ENCODE measurements around the gene INSIG1. TPM values are rescaled to one million over a fixed set of nuclear protein-coding genes. Genes with fewer than 3 reads are reported as not detected.

The INSIG1 gene
- total and polyA plus RNA-seq, 2 donors (not counting 3 experiments of a cell fraction or from before 2014, with no cell fraction given), result 79.3 to 102 TPM

DNA sequence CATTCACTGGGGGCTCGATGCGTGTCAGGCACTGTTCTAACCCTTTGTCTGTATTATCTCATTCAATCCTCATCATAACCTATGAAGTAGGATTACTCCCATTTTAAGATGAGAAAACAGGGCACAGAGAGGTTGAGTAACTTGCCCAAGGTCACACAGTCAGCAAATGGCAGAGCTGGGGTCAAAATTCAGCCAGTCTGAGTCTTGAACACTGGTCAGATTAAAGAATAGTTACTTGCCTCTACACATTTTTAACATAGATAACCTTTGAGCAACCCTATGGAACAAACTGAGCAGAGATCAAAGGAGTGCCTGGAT, 27.2 kb downstream of the INSIG1 start:
- intact Hi-C loops (cut with micrococcal nuclease) (no loop called here), dilution Hi-C loops (cut with MboI; ENCODE audit: extremely low pct_ligation_motif_present, low sequenced_read_pairs) (loop anchor here (25.0 kb wide), 1 partner anchor 138 kb away; no protein-coding TSS in a partner anchor)
- Histone ChIP-seq H3K4me1 (ENCODE audit: control insufficient read depth, extremely low read depth, insufficient read depth, low read length) (no peaks in the 10 kb centered on the region), H3K79me2 (ENCODE audit: control insufficient read depth, insufficient read depth, low read length) (no peaks in the 10 kb centered on the region), H3K4me2 (ENCODE audit: insufficient read depth, low read length) (no peak overlapping the region), H3K36me3 (ENCODE audit: control insufficient read depth in 2 of 2, extremely low read depth in 1 of 2, insufficient read depth in 2 of 2, low read length in 2 of 2) (no peaks in the 10 kb centered on the region), H3K4me3 (replicated peaks in 1 of 3; ENCODE audit: insufficient read depth in 1 of 3, low read depth in 1 of 3, low read length in 3 of 3) (no peak overlapping the region), H3K9me1 (replicated peaks; ENCODE audit: control insufficient read depth, extremely low read depth, insufficient read depth, low read length) (no peaks in the 10 kb centered on the region), H3K9ac (replicated peaks; ENCODE audit: extremely low read depth, insufficient read depth, low read length) (no peak overlapping the region), H3K9me3 (replicated peaks; ENCODE audit: control insufficient read depth, insufficient read depth, low read length) (no peaks in the 10 kb centered on the region), H4K20me1 (replicated peaks; ENCODE audit: control insufficient read depth, extremely low read depth, insufficient read depth, low read length) (no peaks in the 10 kb centered on the region), H2AFZ (ENCODE audit: low read depth, low read length) (no peak overlapping the region), H3K27me3 (ENCODE audit: control insufficient read depth in 2 of 2, insufficient read depth in 2 of 2, low read length in 2 of 2) (peaks cover 2 to 3% of the 10 kb centered on the region in 2 experiments), H3K27ac (ENCODE audit: insufficient read depth, low read depth, low read length) (no peak overlapping the region)
- TF ChIP-seq GATA2 (IDR thresholded peaks at IDR 0.05; ENCODE audit: insufficient read depth, insufficient read length, low read depth, low read length) (no peak), JUN (IDR thresholded peaks at IDR 0.05; ENCODE audit: borderline replicate concordance, insufficient read depth, insufficient read length, low read depth) (no peak), POLR2AphosphoS5 (IDR thresholded peaks at IDR 0.05; ENCODE audit: insufficient read depth, low read depth, low read length) (no peak), EZH2 (IDR thresholded peaks at IDR 0.05; ENCODE audit: borderline replicate concordance, low read depth, low read length, severe bottlenecking) (no peak), MYC (IDR thresholded peaks at IDR 0.05; ENCODE audit: low read depth, low read length) (no peak), FOS (IDR thresholded peaks at IDR 0.05; ENCODE audit: borderline replicate concordance, insufficient read depth, low read length) (no peak), POLR2A (IDR thresholded peaks at IDR 0.05; ENCODE audit: low read depth, low read length) (no peak), MAX (IDR thresholded peaks at IDR 0.05; ENCODE audit: insufficient read depth, insufficient read length) (no peak)
- TF ChIP-seq, protein P1, sequence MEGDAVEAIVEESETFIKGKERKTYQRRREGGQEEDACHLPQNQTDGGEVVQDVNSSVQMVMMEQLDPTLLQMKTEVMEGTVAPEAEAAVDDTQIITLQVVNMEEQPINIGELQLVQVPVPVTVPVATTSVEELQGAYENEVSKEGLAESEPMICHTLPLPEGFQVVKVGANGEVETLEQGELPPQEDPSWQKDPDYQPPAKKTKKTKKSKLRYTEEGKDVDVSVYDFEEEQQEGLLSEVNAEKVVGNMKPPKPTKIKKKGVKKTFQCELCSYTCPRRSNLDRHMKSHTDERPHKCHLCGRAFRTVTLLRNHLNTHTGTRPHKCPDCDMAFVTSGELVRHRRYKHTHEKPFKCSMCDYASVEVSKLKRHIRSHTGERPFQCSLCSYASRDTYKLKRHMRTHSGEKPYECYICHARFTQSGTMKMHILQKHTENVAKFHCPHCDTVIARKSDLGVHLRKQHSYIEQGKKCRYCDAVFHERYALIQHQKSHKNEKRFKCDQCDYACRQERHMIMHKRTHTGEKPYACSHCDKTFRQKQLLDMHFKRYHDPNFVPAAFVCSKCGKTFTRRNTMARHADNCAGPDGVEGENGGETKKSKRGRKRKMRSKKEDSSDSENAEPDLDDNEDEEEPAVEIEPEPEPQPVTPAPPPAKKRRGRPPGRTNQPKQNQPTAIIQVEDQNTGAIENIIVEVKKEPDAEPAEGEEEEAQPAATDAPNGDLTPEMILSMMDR (IDR thresholded peaks at IDR 0.05; ENCODE audit: extremely low read depth in 1 of 2, insufficient read depth in 1 of 2, low read depth in 1 of 2, low read length in 2 of 2), result no peak
- BruUV-seq (replicated peaks), result no TSS peak
- DNase-seq (ENCODE audit: low read depth, low spot score) (no peak), FAIRE-seq (no peak)
- CTCF ChIA-PET, result interaction anchor here (0.8 kb wide), 1 partner anchor 398 kb away, joined by 3 read pairs; no protein-coding TSS in a partner anchor
- POLR2A ChIA-PET, result no interaction called here
